IgD-negative memory B cell (primary cell): ENCODE results near the gene NDUFS3. TPM values are rescaled to one million over a fixed set of nuclear protein-coding genes. Genes with fewer than 3 reads are reported as not detected.
A peak's percentile ranks its signal among the peaks of the same experiment; 100 is the strongest.

Experiments used
- H3K27ac Mint-ChIP-seq, 3 donors: one replicate each; pipeline ENCODE4 v1.8.0; 2020 to 2022; ENCODE audit warnings: mild to moderate bottlenecking in 3 of 3, mixed read lengths in 3 of 3, moderate library complexity in 1 of 3
- H3K27me3 Mint-ChIP-seq: one replicate; pipeline ENCODE4 v1.8.0; 2021; ENCODE audit warnings: mixed read lengths
- H3K36me3 Mint-ChIP-seq: one replicate; pipeline ENCODE4 v1.8.0; 2020; ENCODE audit warnings: mild to moderate bottlenecking, mixed read lengths
- H3K4me1 Mint-ChIP-seq, 3 donors: one replicate each; pipeline ENCODE4 v1.8.0; 2020 to 2022; ENCODE audit warnings: mixed read lengths in 3 of 3, mild to moderate bottlenecking in 1 of 3
- H3K4me3 Mint-ChIP-seq, 4 donors: one replicate each; pipeline ENCODE4 v1.8.0; 2020 to 2022; ENCODE audit warnings: mild to moderate bottlenecking in 4 of 4, mixed read lengths in 4 of 4, moderate library complexity in 3 of 4
- H3K9me3 Mint-ChIP-seq, 3 donors: one replicate each; pipeline ENCODE4 v1.8.0; 2020 to 2021; ENCODE audit warnings: mixed read lengths in 3 of 3, mild to moderate bottlenecking in 1 of 3
- polyA plus RNA-seq: library from polyadenylated mRNA; unstranded; fragments of 300-500 nt; fragmentation: Illumina TruSeq; gene quantifications from one replicate; pipeline ENCODE4 v1.2.3, GENCODE V29; 2021

Gene NDUFS3
- polyA plus RNA-seq, 1 donor from 2014 or later = 105 TPM

- Mint-ChIP-seq H3K27me3 (peaks cover 22% of the 10 kb centered on the region), H3K9me3 (peaks cover 0 to 1% (median 0%) of the 10 kb centered on the region in 3 donors), H3K27ac (no peak overlapping the region), H3K4me3 (no peak overlapping the region), H3K4me1 (no peaks in the 10 kb centered on the region), H3K36me3 (peaks cover 1% of the 10 kb centered on the region)
Observed at GRCh38 chr11:47591764-47592163, 12.9 kb downstream of the NDUFS3 start.

DNA sequence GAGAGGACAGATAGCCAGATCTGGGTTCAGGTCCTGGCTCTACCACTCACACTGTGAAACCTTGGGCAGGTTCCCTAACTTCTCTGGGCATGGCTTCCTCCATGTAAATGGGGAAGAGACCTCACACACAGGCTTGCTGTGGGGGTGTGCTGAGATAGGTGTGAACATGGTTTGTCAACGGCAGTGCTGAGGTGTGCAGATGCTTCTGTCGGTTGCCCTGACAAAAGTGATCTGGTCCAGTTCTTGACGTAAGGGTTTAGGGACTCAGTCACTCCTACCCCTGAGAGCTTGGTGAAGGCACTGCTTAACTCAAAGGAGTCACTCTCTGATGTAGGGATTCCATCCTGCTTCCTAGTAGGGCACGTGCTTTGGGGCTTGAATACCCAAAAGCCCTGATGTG, 13.4 kb downstream of the NDUFS3 start:
- Mint-ChIP-seq H3K4me3 (no peak overlapping the region), H3K9me3 (peaks cover 0 to 1% (median 0%) of the 10 kb centered on the region in 3 donors), H3K27me3 (peaks cover 22% of the 10 kb centered on the region), H3K27ac (no peak overlapping the region), H3K36me3 (peaks cover 1% of the 10 kb centered on the region), H3K4me1 (no peaks in the 10 kb centered on the region)

DNA sequence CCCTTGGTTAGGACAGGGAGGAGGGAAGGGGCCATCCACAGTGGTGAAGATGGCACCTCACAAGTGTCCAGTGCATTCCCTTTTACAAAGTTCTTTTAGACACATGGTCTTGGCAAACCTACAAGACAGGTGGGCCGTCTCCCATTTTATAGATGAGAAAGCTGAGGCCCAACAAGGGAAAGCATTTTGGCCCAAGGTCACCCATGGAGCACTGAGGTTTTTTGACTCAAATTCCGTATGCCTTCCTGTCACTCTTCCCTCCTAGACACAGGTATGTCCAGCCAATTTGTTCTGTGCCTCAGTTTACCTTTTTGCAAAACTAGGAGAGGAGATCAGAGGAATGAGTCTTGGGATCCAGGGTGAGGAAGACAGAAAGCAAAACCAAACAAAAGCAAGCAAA, 14.1 kb downstream of the NDUFS3 start:
- H3K36me3 Mint-ChIP-seq = peaks cover 1% of the 10 kb centered on the region
- H3K27me3 Mint-ChIP-seq = peaks cover 22% of the 10 kb centered on the region
- H3K27ac Mint-ChIP-seq = no peak overlapping the region
- H3K4me1 Mint-ChIP-seq = no peaks in the 10 kb centered on the region
- H3K9me3 Mint-ChIP-seq = peaks cover 0 to 1% (median 0%) of the 10 kb centered on the region in 3 donors
- no peak overlapping the region for H3K4me3 Mint-ChIP-seq

- Mint-ChIP-seq H3K27ac (no peak overlapping the region), H3K4me1 (no peaks in the 10 kb centered on the region), H3K9me3 (peaks cover 0 to 1% (median 0%) of the 10 kb centered on the region in 3 donors), H3K36me3 (peaks cover 1% of the 10 kb centered on the region), H3K4me3 (peak overlapping the region in 1 of 4 donors; percentile 83), H3K27me3 (peaks cover 22% of the 10 kb centered on the region)
Observed at GRCh38 chr11:47593492-47593933, 14.6 kb downstream of the NDUFS3 start.

DNA sequence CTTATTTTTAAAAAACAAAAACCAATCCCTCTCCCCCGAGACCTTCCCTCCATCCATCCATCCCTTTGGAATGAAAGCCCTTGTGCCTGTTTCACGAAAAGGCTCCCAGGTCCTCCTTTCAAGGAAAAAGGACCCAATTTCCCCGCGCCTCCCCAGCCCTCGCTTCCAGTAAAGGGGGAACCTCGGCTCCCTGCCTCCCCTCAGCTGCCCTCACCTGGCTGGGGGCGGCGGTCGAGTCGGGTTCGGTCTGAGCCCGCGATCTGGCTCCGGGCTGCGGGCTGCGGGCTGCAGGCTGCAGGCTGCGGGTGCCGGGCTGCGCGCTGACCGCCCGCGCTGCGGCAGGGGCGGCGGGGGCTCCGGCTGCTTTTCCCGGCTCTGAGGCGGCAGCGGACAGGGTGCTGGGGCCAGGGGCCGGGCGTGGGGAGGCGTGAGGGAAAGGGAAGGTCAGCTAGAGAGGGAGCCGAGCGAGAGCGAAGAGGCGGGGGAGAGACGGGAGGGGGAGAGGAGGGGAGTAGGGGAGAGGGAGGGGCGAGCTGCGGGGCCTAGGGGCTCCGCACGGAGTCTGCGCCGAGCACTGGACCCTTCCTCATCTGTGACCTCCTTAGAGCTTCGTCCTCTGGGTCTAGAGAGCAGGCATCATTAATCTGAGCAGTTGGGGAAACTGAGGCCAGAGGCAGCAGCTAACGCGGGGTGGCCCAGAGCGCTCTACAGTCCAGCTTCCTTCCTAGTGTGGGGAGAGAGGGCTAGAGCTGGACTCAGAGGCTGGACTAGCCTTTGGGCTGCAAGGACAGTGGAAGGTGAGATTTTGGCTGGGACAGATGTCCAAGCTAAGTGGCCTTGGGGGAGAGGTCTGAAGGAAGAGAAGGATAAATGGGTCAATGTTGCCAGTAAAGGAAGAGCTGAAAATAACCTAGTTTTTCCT, 15.3 kb downstream of the NDUFS3 start, which contains the start of gene C1QTNF4:
Gene C1QTNF4 (minus strand): TSS at position 478 of the 922 bp plus-strand sequence. CDS start 3,601 bp downstream, outside the sequence.
- H3K4me3 Mint-ChIP-seq = peak within 1 kb of the TSS in 1 of 4 donors; percentile 83
- H3K27ac Mint-ChIP-seq = no peak within 1 kb of the TSS

DNA sequence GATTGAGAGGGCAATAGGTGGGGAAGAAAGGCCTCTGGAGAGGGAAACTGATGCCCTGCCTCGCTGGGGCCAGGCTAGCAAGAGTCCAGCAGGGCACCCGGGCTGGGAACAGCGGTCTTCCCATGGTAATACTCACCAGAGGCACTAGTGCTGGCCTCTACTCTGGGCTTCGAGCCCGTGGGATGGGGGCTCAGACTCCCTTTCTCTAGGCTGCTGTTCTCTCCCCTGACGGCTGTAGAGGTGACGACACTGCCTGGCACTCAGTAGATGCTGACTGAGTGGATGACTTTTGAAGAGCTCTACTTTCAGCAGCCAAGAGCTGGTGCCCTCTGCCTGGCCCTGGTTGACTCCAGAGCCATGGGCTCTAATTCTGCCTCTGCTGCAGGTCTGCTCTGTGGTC, 16.2 kb downstream of the NDUFS3 start:
- no peaks in the 10 kb centered on the region for H3K4me1 Mint-ChIP-seq
- peaks cover 5% of the 10 kb centered on the region for H3K36me3 Mint-ChIP-seq

More for the DNA sequence above, 15.3 kb downstream of the NDUFS3 start, which contains the start of gene C1QTNF4:
- Mint-ChIP-seq H3K36me3 (peaks cover 3% of the 10 kb centered on the region), H3K9me3 (peaks cover 0 to 1% (median 0%) of the 10 kb centered on the region in 3 donors), H3K4me1 (no peaks in the 10 kb centered on the region), H3K27me3 (peaks cover 22% of the 10 kb centered on the region)

DNA sequence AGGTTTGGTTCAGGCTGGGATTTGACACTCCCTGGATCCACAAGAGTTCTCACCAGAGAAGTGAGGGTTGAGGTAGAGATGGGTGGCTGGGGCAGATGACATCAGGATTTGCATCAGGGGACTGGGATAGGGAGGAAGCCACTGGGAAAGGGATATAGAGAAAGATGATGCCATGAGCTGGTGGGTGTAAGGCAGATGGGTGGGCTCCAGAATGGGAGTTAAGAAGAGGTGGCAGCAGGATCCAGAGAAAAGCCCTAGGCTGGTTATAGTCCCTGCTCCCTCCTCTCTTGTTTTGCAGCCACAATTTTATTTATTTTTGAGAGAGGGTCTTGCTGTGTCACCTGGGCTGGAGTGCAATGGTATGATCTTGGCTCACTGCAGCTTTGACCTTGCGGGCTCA, 17.1 kb downstream of the NDUFS3 start:
- Mint-ChIP-seq H3K4me3 (peak overlapping the region in 1 of 4 donors; percentile 17), H3K9me3 (peaks cover 0 to 1% (median 0%) of the 10 kb centered on the region in 3 donors), H3K4me1 (no peaks in the 10 kb centered on the region), H3K27ac (peak overlapping the region in 1 of 3 donors; percentile 67), H3K36me3 (peaks cover 5% of the 10 kb centered on the region), H3K27me3 (peaks cover 22% of the 10 kb centered on the region)

More for the DNA sequence above, 16.2 kb downstream of the NDUFS3 start:
- Mint-ChIP-seq H3K27me3 (peaks cover 22% of the 10 kb centered on the region), H3K4me3 (no peak overlapping the region), H3K9me3 (peaks cover 0 to 1% (median 0%) of the 10 kb centered on the region in 3 donors), H3K27ac (no peak overlapping the region)

DNA sequence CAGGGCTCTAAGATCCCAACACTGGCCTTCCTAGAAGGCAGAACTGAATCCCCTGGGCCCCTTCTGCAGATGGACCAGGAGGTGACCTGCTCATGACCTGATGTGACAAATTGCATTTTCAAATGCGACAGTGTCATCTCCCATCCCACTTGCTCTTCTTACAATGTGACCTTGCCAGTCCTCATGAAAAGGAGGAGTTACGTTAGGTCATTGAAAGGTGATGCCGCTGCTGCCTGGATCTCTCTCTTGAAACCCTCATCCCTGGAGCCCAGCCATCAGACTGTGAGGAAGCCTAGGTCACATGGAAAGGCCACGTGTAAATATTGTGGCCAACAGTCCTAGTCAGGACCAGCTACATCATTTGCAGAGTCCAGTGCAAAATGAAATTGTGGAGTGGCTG, 21.0 kb downstream of the NDUFS3 start:
- Mint-ChIP-seq H3K9me3 (no peaks in the 10 kb centered on the region), H3K4me3 (no peak overlapping the region), H3K36me3 (peaks cover 4% of the 10 kb centered on the region), H3K4me1 (no peaks in the 10 kb centered on the region), H3K27ac (no peak overlapping the region), H3K27me3 (no peaks in the 10 kb centered on the region)

GRCh38 chr11:47603295-47603694, 24.4 kb downstream of the NDUFS3 start:
- Mint-ChIP-seq H3K27me3 (no peaks in the 10 kb centered on the region), H3K9me3 (no peaks in the 10 kb centered on the region), H3K4me3 (no peak overlapping the region), H3K36me3 (peaks cover 13% of the 10 kb centered on the region), H3K27ac (no peak overlapping the region), H3K4me1 (no peaks in the 10 kb centered on the region)

DNA sequence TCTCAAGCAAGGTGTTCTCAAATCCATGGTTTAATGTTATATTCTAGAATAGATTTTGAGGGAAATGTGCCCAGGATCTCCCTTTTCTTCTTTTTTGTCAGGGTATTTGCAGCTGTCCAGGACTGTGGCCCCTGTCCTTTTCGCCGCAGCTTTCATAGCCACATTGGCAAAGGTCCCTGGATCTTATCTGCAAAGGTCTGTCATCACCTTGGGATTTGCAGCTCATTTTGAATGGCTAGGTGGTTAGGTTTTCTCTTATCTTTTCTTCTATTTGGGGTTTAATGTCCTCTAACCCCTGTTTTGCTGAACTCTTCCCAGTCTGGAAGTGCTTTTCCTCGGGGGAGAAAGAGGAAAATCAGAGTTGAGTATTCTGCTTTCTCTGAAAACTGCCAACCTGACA, 27.0 kb downstream of the NDUFS3 start:
- Mint-ChIP-seq H3K27me3 (no peaks in the 10 kb centered on the region), H3K36me3 (peaks cover 11% of the 10 kb centered on the region), H3K4me3 (no peak overlapping the region), H3K9me3 (no peaks in the 10 kb centered on the region), H3K27ac (no peak overlapping the region), H3K4me1 (peaks cover 0 to 3% (median 0%) of the 10 kb centered on the region in 3 donors)

DNA sequence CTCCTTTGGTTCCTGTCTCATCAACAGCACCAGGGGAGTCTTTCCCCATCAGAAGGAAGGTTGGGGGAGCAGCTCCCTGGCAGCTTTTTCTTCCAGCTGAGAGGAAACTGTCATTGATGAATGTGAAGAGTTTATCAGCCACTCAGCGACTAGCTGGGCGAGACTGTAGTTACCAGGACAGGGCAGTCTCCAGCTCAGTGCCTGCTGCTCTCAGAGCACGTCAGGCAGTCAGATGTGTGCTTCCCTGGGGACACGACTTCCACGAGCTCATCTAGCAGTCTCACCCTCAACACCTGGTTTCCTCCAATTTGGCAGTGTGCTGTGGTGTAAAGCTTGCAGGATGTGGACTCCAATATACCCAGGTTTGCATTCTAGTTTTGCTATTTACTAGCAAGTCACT, 27.9 kb downstream of the NDUFS3 start:
- Mint-ChIP-seq H3K27ac (no peak overlapping the region), H3K36me3 (peaks cover 11% of the 10 kb centered on the region), H3K4me1 (peaks cover 6 to 11% (median 6%) of the 10 kb centered on the region in 3 donors), H3K9me3 (no peaks in the 10 kb centered on the region), H3K27me3 (no peaks in the 10 kb centered on the region), H3K4me3 (no peak overlapping the region)

DNA sequence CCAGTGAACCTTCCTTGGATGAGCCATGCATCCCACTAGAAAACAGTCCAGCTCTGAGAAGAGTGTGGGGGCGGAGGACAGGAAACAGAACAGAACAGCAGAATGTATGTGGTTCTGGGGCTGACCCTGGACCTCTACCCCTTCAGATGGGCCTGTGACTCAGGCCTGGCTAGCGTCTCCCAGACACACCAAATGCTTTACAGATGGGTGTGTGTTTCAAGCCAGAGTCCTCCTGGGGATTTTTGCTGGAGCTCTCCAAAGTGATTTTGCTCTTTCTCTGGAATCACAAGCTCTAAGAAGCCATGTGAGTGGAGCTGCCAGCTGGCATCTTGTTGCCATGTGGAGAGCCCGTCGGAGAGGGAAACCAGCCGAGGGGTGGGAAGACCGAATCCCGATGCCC, 28.5 kb downstream of the NDUFS3 start:
- H3K4me1 Mint-ChIP-seq = peaks cover 8 to 14% (median 9%) of the 10 kb centered on the region in 3 donors
- H3K27me3 Mint-ChIP-seq = no peaks in the 10 kb centered on the region
- peaks cover 11% of the 10 kb centered on the region for H3K36me3 Mint-ChIP-seq
- no peaks in the 10 kb centered on the region for H3K9me3 Mint-ChIP-seq
- H3K4me3 Mint-ChIP-seq = no peak overlapping the region
- H3K27ac Mint-ChIP-seq = no peak overlapping the region

- H3K27ac Mint-ChIP-seq = no peak overlapping the region
- no peaks in the 10 kb centered on the region for H3K9me3 Mint-ChIP-seq
- no peaks in the 10 kb centered on the region for H3K27me3 Mint-ChIP-seq
Observed at GRCh38 chr11:47609675-47610074, 30.8 kb downstream of the NDUFS3 start.

DNA sequence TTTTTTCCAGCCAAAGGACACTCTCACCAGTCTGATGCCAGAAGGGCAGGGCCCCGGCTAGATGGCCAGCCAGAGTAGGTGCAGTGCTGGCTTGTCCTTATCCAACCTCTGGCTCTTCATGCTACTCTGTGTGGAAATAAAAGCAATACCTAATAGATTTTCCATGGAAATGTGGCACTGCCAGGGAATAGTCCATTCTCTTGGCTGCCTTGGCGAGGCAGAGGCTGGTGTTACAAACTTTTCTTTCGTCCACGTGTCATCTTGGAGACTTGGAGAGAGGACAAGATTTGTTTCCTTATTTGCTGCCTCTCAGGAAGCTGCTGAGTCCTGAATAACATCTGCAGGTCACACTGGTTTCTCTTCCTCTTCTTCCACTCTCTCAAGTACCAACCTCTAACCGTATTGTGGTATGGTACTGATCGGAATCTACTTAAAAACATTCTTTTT, 32.5 kb downstream of the NDUFS3 start:
- peak overlapping the region in 2 of 3 donors; percentile 8 to 22 for H3K27ac Mint-ChIP-seq
- H3K9me3 Mint-ChIP-seq = no peaks in the 10 kb centered on the region
- H3K36me3 Mint-ChIP-seq = peaks cover 7% of the 10 kb centered on the region
- peaks cover 8 to 14% (median 9%) of the 10 kb centered on the region in 3 donors for H3K4me1 Mint-ChIP-seq
- no peaks in the 10 kb centered on the region for H3K27me3 Mint-ChIP-seq
- H3K4me3 Mint-ChIP-seq = peak overlapping the region in 2 of 4 donors; percentile 85 to 89

More at GRCh38 chr11:47609675-47610074, 30.8 kb downstream of the NDUFS3 start:
- H3K4me1 Mint-ChIP-seq = peaks cover 8 to 14% (median 9%) of the 10 kb centered on the region in 3 donors
- H3K36me3 Mint-ChIP-seq = peaks cover 12% of the 10 kb centered on the region
- no peak overlapping the region for H3K4me3 Mint-ChIP-seq

DNA sequence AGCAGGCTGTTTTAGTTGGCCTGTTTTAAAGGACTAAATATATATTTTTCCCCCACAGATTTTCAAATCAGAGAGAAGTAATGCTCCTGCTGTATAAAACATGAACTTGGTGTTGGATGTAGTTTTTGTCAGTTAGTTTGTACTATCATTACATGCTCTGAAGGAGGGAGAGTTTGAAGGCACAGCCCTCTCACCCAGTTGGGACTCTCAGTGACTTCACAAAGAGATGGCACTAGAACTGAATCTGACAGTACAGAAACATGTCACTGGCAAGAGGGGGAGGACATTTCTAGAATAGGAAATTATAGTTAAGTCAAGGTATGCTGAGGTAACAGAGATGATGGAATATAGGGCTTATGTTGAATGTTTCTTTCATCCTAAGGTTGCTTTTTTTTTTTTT, 36.4 kb downstream of the NDUFS3 start:
- no peak overlapping the region for H3K27ac Mint-ChIP-seq
- H3K27me3 Mint-ChIP-seq = no peaks in the 10 kb centered on the region
- H3K4me3 Mint-ChIP-seq = no peak overlapping the region
- H3K36me3 Mint-ChIP-seq = peaks cover 2% of the 10 kb centered on the region
- no peaks in the 10 kb centered on the region for H3K9me3 Mint-ChIP-seq
- H3K4me1 Mint-ChIP-seq = peaks cover 8 to 21% (median 9%) of the 10 kb centered on the region in 3 donors
